ENCODE measurements around the gene FAM200B.

- TF ChIP-seq CTCF (IDR thresholded peaks at IDR 0.05; ENCODE audit: poor library complexity) (no peak), EZH2 (IDR thresholded peaks at IDR 0.05; ENCODE audit: borderline replicate concordance) (no peak), EZH2phosphoT487 (IDR thresholded peaks at IDR 0.05; ENCODE audit: low read depth, severe bottlenecking, unreplicated experiment) (no peak)
Measured at GRCh38 chr4:15688051-15688450, 6.4 kb downstream of the FAM200B start.

Measured in hepatocyte (in vitro differentiated cells).